Neural progenitor cell (in vitro differentiated cells): ENCODE measurements around the gene UPB1.

Experiments used
- EZH2 ChIP-seq: fragments of 200-600 bp; sonication (generic); IDR thresholded peaks from 2 replicates; pipeline ENCODE4 v1.6.1; 2017; ENCODE audit warnings: antibody characterized with exemption, mild to moderate bottlenecking, moderate library complexity
- EZH2phosphoT487 ChIP-seq: fragments of 200-600 bp; sonication (generic); IDR thresholded peaks from 2 replicates; pipeline ENCODE4 v1.6.1; 2017; ENCODE audit warnings: antibody characterized with exemption
- TF ChIP-seq, protein P1 (sequence below): fragments of 200-600 bp; sonication (generic); IDR thresholded peaks from 2 replicates; pipeline ENCODE4 v1.5.1; 2017; ENCODE audit warnings: antibody characterized with exemption, mild to moderate bottlenecking

DNA sequence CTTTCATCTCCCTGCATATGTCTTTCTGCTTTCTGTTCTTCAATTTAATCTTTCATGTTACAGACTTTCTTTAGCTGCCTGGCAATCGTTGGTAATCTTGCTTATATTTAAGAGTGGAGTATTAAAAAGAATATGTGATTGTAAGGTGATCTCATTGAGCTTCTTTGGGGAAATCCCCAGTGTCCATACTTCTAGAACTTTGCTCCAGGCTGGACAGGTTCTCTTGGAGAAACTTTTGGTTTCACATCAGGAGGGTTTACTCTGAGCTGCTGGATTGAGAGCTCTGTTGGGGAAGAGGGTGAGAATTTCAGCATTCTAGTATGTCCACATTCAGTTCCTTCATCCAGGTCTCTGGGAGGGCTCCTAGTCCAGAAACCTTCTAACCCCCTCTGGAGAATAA, 81.6 kb downstream of the UPB1 start:
- TF ChIP-seq, protein P1, sequence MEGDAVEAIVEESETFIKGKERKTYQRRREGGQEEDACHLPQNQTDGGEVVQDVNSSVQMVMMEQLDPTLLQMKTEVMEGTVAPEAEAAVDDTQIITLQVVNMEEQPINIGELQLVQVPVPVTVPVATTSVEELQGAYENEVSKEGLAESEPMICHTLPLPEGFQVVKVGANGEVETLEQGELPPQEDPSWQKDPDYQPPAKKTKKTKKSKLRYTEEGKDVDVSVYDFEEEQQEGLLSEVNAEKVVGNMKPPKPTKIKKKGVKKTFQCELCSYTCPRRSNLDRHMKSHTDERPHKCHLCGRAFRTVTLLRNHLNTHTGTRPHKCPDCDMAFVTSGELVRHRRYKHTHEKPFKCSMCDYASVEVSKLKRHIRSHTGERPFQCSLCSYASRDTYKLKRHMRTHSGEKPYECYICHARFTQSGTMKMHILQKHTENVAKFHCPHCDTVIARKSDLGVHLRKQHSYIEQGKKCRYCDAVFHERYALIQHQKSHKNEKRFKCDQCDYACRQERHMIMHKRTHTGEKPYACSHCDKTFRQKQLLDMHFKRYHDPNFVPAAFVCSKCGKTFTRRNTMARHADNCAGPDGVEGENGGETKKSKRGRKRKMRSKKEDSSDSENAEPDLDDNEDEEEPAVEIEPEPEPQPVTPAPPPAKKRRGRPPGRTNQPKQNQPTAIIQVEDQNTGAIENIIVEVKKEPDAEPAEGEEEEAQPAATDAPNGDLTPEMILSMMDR: no peak
- TF ChIP-seq EZH2 (no peak), EZH2phosphoT487 (no peak)
